Suprapubic skin (tissue), 4 donors: Measurements from ENCODE around the gene JAKMIP1.

ENCODE experiments used
- CTCF ChIP-seq, 2 donors: fragments of 200-600 bp in 1 of 2; fragments of 450-650 bp in 1 of 2; sonication (generic) in 1 of 2; IDR thresholded peaks; one replicate each; pipeline ENCODE4 v1.5.1; 2016 to 2019; ENCODE audit warnings: antibody characterized with exemption in 2 of 2, mild to moderate bottlenecking in 1 of 2, moderate library complexity in 1 of 2
- EP300 ChIP-seq: sonication (generic); formaldehyde crosslinking; IDR thresholded peaks from one replicate; pipeline ENCODE4 v1.6.1; 2017; ENCODE audit warnings: antibody characterized with exemption
- POLR2AphosphoS5 ChIP-seq, 3 donors: sonication (generic); formaldehyde crosslinking; IDR thresholded peaks; one replicate each; pipeline ENCODE4 v1.6.1; 2017; ENCODE audit warnings: antibody characterized with exemption in 3 of 3

- TF ChIP-seq CTCF (IDR thresholded peaks at IDR 0.05) = no peak
- no peak for TF ChIP-seq EP300
- no peak for TF ChIP-seq POLR2AphosphoS5 (IDR thresholded peaks at IDR 0.05)
Observed at GRCh38 chr4:6085691-6086628, 114.4 kb downstream of the JAKMIP1 start.
